Sigmoid colon (tissue), 7 donors: Measurements from ENCODE around the gene SGPL1. TPM values are rescaled to one million over a fixed set of nuclear protein-coding genes. Genes with fewer than 3 reads are reported as not detected.
A peak's percentile ranks its signal among the peaks of the same experiment; 100 is the strongest.

Experiments used
- DNase-seq: peaks from one replicate; pipeline ENCODE4 v3.0.0-alpha.2; 2019
- H3K27ac ChIP-seq, 4 donors: fragments of 200-600 bp; sonication (generic); one replicate each; pipeline ENCODE4 v1.5.1; 2016 to 2019; ENCODE audit warnings: mild to moderate bottlenecking in 1 of 4
- H3K27me3 ChIP-seq, 3 donors: fragments of 200-600 bp; sonication (generic); one replicate each; pipeline ENCODE4 v1.5.1; 2019; ENCODE audit warnings: mild to moderate bottlenecking in 1 of 3
- H3K36me3 ChIP-seq, 4 donors: fragments of 200-600 bp; sonication (generic); one replicate each; pipeline ENCODE4 v1.5.1; 2016 to 2019
- H3K4me1 ChIP-seq, 4 donors: fragments of 200-600 bp; sonication (generic); one replicate each; pipeline ENCODE4 v1.5.1; 2017 to 2019
- H3K4me3 ChIP-seq, 4 donors: fragments of 200-600 bp; sonication (generic); one replicate each; pipeline ENCODE4 v1.5.1; 2017 to 2019; ENCODE audit warnings: mild to moderate bottlenecking in 2 of 4, moderate library complexity in 1 of 4
- H3K9me3 ChIP-seq, 4 donors: fragments of 200-600 bp in 3 of 4; sonication (generic) in 3 of 4; one replicate each; pipeline versions ENCODE4 v1.5.1 to v1.6.1; 2013 to 2019
- CTCF ChIP-seq, 4 experiments: fragments of 450-650 bp in 3 of 4; fragments of 200-600 bp in 1 of 4; IDR thresholded peaks; one replicate each; pipeline ENCODE4 v1.5.1; 2016 to 2019; ENCODE audit warnings: antibody characterized with exemption in 4 of 4, mild to moderate bottlenecking in 3 of 4, moderate library complexity in 2 of 4
- EP300 ChIP-seq, 4 donors: sonication (generic); formaldehyde crosslinking; IDR thresholded peaks; one replicate each; pipeline ENCODE4 v1.6.1; 2017; ENCODE audit warnings: antibody characterized with exemption in 4 of 4
- POLR2A ChIP-seq, 2 donors: fragments of 450-650 bp; IDR thresholded peaks; one replicate each; pipeline ENCODE4 v1.6.1; 2016; ENCODE audit warnings: antibody characterized with exemption in 2 of 2, mild to moderate bottlenecking in 2 of 2, moderate library complexity in 2 of 2
- POLR2AphosphoS5 ChIP-seq, 4 donors: sonication (generic); formaldehyde crosslinking; IDR thresholded peaks; one replicate each; pipeline ENCODE4 v1.6.1; 2017; ENCODE audit warnings: antibody characterized with exemption in 4 of 4
- WGBS, 2 donors: extraction: QIAGEN DNeasy Blood & Tissue Kit; methylation state at CpG; one replicate each; pipeline ENCODE4 v1.1.7; 2013; 5-methylcytosine and 5-hydroxymethylcytosine counted together
- intact Hi-C: fragments of 100-400 bp; cut with DNase I; formaldehyde crosslinking; loops from one replicate; pipeline ENCODE4 v1.15.1; 2023
- polyA plus RNA-seq, 3 donors: library from polyadenylated mRNA; stranded (reverse); fragments of 200-250 nt; gene quantifications; one replicate each; pipeline ENCODE4 v1.2.3, GENCODE V29; 2013
- total RNA-seq, 4 donors: library from RNA; depleted of rRNA; stranded (reverse); fragments of >200 nt; gene quantifications; one replicate each; pipeline ENCODE4 v1.1.0, GENCODE V29; 2016
- donor health status: healthy with polysubstance abuse.
- donor health status: Bipolar disorder and iron deficiency.
- donor health status: healthy.

SGPL1 gene
- total and polyA plus RNA-seq, 7 donors, result 6.0 to 22.2 (median 20.1) TPM

DNA sequence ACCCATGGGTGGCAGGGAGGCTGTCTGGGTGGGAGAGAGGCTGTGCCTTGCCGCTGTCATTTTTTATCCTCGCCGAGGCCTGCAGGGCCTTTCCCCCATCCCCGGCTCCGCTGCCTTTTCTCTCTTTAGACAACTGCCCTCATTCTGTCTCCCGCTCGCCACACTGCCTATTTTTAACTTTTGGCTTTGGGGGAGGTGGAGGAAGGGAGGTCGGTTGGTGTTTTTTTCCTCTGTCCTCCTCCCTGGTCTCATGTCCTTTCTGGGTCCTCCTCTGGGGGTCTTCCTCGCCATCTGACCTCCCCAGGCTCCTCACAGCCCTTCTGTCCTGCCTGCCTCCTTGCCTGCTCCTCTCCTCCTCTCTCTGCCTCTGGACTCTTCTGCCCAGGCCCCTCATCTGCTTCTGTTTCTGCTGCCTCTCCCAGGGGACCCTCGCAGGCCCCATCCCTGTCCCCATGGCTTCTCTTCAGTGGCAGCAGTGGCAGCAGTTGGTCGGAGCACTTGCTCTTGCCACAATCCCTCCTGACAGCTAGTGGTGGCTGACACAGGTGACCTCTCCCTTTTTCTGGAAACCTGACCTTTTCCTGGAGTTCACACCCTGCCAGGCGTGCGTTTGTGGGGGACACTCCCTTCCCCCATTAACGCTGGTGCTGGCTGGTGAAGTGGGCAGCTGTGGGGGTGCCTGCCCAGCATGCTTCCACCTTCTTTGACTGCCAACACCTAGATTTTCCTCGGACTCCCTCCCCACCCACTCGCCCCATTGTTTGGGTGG is 92.1 kb downstream of the SGPL1 start:
- Histone ChIP-seq H3K36me3 (no peaks in the 10 kb centered on the region), H3K27me3 (no peaks in the 10 kb centered on the region), H3K9me3 (no peaks in the 10 kb centered on the region), H3K27ac (peak overlapping the region in 2 of 4 donors; percentile 25 to 62), H3K4me1 (peaks cover 0 to 21% (median 17%) of the 10 kb centered on the region in 4 donors), H3K4me3 (no peak overlapping the region)
- intact Hi-C loops, result no loop called here
- WGBS, 2 donors, result 60 to 79% methylated on average over 16 of the region's 16 CpGs
- TF ChIP-seq EP300 (IDR thresholded peaks at IDR 0.05), result no peak
- TF ChIP-seq POLR2A (IDR thresholded peaks at IDR 0.05), result no peak
- TF ChIP-seq CTCF (IDR thresholded peaks at IDR 0.05), result no peak
- TF ChIP-seq POLR2AphosphoS5 (IDR thresholded peaks at IDR 0.05), result no peak
- peak; percentile 49 for DNase-seq

GRCh38 chr10:70908406-70909296 is 92.9 kb downstream of the SGPL1 start:
- WGBS, 2 donors, result 82 to 89% methylated on average over 12 of the region's 12 CpGs
- intact Hi-C loops, result no loop called here

GRCh38 chr10:70909326-70909935 is 93.7 kb downstream of the SGPL1 start:
- Histone ChIP-seq H3K36me3 (no peaks in the 10 kb centered on the region), H3K27ac (no peak overlapping the region), H3K27me3 (no peaks in the 10 kb centered on the region), H3K9me3 (no peaks in the 10 kb centered on the region), H3K4me1 (peaks cover 0 to 19% (median 16%) of the 10 kb centered on the region in 4 donors), H3K4me3 (no peak overlapping the region)
- no peak for TF ChIP-seq POLR2AphosphoS5 (IDR thresholded peaks at IDR 0.05)
- TF ChIP-seq POLR2A (IDR thresholded peaks at IDR 0.05), result no peak
- TF ChIP-seq EP300 (IDR thresholded peaks at IDR 0.05), result no peak
- TF ChIP-seq CTCF (IDR thresholded peaks at IDR 0.05), result no peak
- WGBS, 2 donors, result 88 to 89% methylated on average over 9 of the region's 9 CpGs
- intact Hi-C loops, result no loop called here
- no peak for DNase-seq

More at GRCh38 chr10:70908406-70909296, 92.9 kb downstream of the SGPL1 start:
- no peak for TF ChIP-seq POLR2A (IDR thresholded peaks at IDR 0.05)
- TF ChIP-seq EP300 (IDR thresholded peaks at IDR 0.05), result no peak
- Histone ChIP-seq H3K27ac (peak overlapping the region in 1 of 4 donors; percentile 62), H3K36me3 (no peaks in the 10 kb centered on the region), H3K27me3 (no peaks in the 10 kb centered on the region), H3K4me1 (peaks cover 0 to 19% (median 16%) of the 10 kb centered on the region in 4 donors), H3K4me3 (no peak overlapping the region), H3K9me3 (no peaks in the 10 kb centered on the region)
- DNase-seq, result peak; percentile 40

DNA sequence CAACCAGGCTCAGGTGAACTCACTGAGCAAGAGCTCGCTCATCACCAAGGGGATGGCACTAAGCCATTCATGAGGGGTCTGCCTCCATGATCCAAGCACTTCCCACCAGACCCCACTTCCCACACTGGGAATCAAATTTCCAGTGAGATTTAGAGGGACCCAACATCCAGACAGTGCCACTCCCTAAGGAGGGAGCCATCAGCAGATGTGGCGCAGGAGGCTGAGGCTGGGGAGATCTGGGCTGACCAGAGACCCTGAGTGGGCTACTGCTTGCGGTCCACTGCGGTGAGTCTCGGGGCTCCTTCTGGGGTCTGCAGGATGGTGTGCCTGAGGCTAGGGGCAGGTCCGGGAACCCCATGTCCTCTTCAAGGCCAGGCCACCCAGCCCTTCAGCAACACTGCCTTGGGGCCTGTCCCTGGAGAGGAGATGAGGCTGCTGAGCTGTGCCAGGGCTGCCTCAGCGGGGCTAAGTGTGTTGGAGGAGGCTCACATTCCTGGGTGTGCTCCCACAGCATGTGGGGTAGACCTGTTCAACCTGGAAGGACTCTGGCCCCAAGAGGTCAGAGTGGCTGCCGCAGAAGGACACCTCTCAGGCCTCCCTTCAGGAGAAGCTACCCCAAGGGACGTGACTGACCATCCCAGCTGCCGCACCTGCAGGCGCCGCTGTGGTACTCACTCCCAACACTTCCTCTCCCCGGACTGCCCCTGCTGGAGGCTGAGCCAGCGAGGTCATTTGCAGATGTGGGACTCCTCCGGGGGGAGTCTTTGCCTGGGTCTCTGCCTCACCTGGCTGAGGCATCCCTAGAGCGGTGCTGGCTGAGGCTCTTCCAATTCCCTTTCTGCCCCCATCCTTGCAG is 95.0 kb downstream of the SGPL1 start:
- no peak for DNase-seq
- Histone ChIP-seq H3K27me3 (no peaks in the 10 kb centered on the region), H3K9me3 (no peaks in the 10 kb centered on the region), H3K4me3 (no peak overlapping the region), H3K27ac (no peak overlapping the region), H3K36me3 (no peaks in the 10 kb centered on the region), H3K4me1 (peaks cover 0 to 19% (median 16%) of the 10 kb centered on the region in 4 donors)
- TF ChIP-seq EP300 (IDR thresholded peaks at IDR 0.05), result no peak
- TF ChIP-seq CTCF (IDR thresholded peaks at IDR 0.05), result no peak
- TF ChIP-seq POLR2A (IDR thresholded peaks at IDR 0.05), result no peak
- TF ChIP-seq POLR2AphosphoS5 (IDR thresholded peaks at IDR 0.05), result no peak
- intact Hi-C loops, result no loop called here
- WGBS, 2 donors, result 92 to 94% methylated on average over 16 of the region's 16 CpGs
